Measurements from ENCODE around the gene SETBP1. TPM values are rescaled to one million over a fixed set of nuclear protein-coding genes. Genes with fewer than 3 reads are reported as not detected.

SETBP1 gene
- total RNA-seq, 1 donor from 2014 or later, result 80.0 TPM

GRCh38 chr18:44819944-44820510, 139.3 kb downstream of the SETBP1 start:
- Mint-ChIP-seq H3K4me3 (ENCODE audit: unreplicated experiment) (no peak overlapping the region), H3K4me1 (ENCODE audit: unreplicated experiment) (peaks cover 60% of the 10 kb centered on the region), H3K27ac (ENCODE audit: unreplicated experiment) (no peak overlapping the region), H3K36me3 (ENCODE audit: unreplicated experiment) (peaks cover 27% of the 10 kb centered on the region), H3K27me3 (ENCODE audit: unreplicated experiment) (no peaks in the 10 kb centered on the region), H3K9me3 (ENCODE audit: unreplicated experiment) (no peaks in the 10 kb centered on the region)
- peak; percentile 85 for DNase-seq (ENCODE audit: extremely low spot score, unreplicated experiment)
- no peak for TF ChIP-seq CTCF (IDR thresholded peaks at IDR 0.05)

GRCh38 chr18:44821924-44822323, 141.2 kb downstream of the SETBP1 start:
- Mint-ChIP-seq H3K9me3 (ENCODE audit: unreplicated experiment) (no peaks in the 10 kb centered on the region), H3K27ac (ENCODE audit: unreplicated experiment) (no peak overlapping the region), H3K4me3 (ENCODE audit: unreplicated experiment) (no peak overlapping the region), H3K27me3 (ENCODE audit: unreplicated experiment) (no peaks in the 10 kb centered on the region), H3K4me1 (ENCODE audit: unreplicated experiment) (peaks cover 75% of the 10 kb centered on the region), H3K36me3 (ENCODE audit: unreplicated experiment) (peaks cover 24% of the 10 kb centered on the region)
- no peak for TF ChIP-seq CTCF (IDR thresholded peaks at IDR 0.05)
- no peak for DNase-seq (ENCODE audit: extremely low spot score, unreplicated experiment)

DNA sequence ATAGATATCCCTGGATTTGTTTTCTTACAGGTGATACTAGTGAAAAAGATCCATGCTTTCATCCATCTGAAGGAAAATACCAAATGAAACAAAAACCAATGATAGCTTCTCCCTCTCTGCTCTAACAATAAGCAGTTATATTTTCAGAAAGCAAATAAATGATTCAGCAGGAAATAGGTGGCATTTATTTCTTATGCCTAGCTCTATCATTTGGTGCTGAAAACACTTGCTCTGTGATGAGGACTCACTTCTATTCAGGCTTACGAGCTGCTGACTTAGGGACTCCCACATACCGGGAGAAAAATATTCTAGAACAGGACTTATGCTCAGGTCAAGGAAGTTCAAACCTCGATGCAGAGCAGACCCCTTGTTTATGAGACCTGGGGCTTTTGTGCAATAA, 142.6 kb downstream of the SETBP1 start:
- peaks cover 86% of the 10 kb centered on the region for H3K4me1 Mint-ChIP-seq (ENCODE audit: unreplicated experiment)
- peak overlapping the region; percentile 7 for H3K27ac Mint-ChIP-seq (ENCODE audit: unreplicated experiment)
- no peaks in the 10 kb centered on the region for H3K27me3 Mint-ChIP-seq (ENCODE audit: unreplicated experiment)
- no peaks in the 10 kb centered on the region for H3K9me3 Mint-ChIP-seq (ENCODE audit: unreplicated experiment)
- TF ChIP-seq CTCF (IDR thresholded peaks at IDR 0.05), result no peak
- peaks cover 22% of the 10 kb centered on the region for H3K36me3 Mint-ChIP-seq (ENCODE audit: unreplicated experiment)
- H3K4me3 Mint-ChIP-seq (ENCODE audit: unreplicated experiment), result no peak overlapping the region
- DNase-seq (ENCODE audit: extremely low spot score, unreplicated experiment), result no peak

DNA sequence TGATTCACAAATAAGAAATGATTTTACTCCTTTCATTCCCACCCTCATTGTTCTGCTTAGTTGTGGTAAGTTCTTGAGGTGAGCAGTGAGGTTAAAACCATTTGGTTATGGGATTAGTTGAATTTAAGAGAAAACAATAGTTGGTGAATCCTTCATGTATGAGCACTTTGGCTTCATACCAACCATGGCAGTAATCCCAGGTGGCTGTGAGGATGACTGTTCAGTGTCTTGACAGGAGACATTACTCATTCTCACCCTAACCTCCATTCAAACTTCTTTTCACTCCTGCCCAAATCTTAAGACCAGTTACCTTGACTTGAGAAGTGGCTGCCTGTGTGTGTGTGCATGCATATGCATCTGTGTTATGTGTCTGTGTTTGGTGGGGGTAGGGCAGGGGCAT, 143.1 kb downstream of the SETBP1 start:
- Mint-ChIP-seq H3K4me3 (ENCODE audit: unreplicated experiment) (no peak overlapping the region), H3K4me1 (ENCODE audit: unreplicated experiment) (peaks cover 89% of the 10 kb centered on the region), H3K9me3 (ENCODE audit: unreplicated experiment) (no peaks in the 10 kb centered on the region), H3K36me3 (ENCODE audit: unreplicated experiment) (peaks cover 20% of the 10 kb centered on the region), H3K27ac (ENCODE audit: unreplicated experiment) (peak overlapping the region; percentile 7), H3K27me3 (ENCODE audit: unreplicated experiment) (no peaks in the 10 kb centered on the region)
- no peak for TF ChIP-seq CTCF (IDR thresholded peaks at IDR 0.05)
- DNase-seq (ENCODE audit: extremely low spot score, unreplicated experiment), result no peak

GRCh38 chr18:44824884-44825283, 144.2 kb downstream of the SETBP1 start:
- no peak for DNase-seq (ENCODE audit: extremely low spot score, unreplicated experiment)
- Mint-ChIP-seq H3K9me3 (ENCODE audit: unreplicated experiment) (no peaks in the 10 kb centered on the region), H3K27me3 (ENCODE audit: unreplicated experiment) (no peaks in the 10 kb centered on the region), H3K4me1 (ENCODE audit: unreplicated experiment) (peaks cover 89% of the 10 kb centered on the region), H3K36me3 (ENCODE audit: unreplicated experiment) (peaks cover 17% of the 10 kb centered on the region), H3K27ac (ENCODE audit: unreplicated experiment) (peak overlapping the region; percentile 29), H3K4me3 (ENCODE audit: unreplicated experiment) (no peak overlapping the region)
- TF ChIP-seq CTCF (IDR thresholded peaks at IDR 0.05), result no peak
